Hepatocyte (in vitro differentiated cells): Measurements from ENCODE around the gene FLT4. TPM values are rescaled to one million over a fixed set of nuclear protein-coding genes. Genes with fewer than 3 reads are reported as not detected.

Experiments used
- DNase-seq: peaks from one replicate; pipeline ENCODE4 v3.0.0-alpha.2; 2016; ENCODE audit warnings: low spot score
- H2AFZ ChIP-seq: fragments of 200-600 bp; sonication (generic); 2 replicates; pipeline ENCODE4 v1.6.0; 2016; ENCODE audit warnings: antibody characterized with exemption, mild to moderate bottlenecking
- H3K27ac ChIP-seq: fragments of 200-600 bp; sonication (generic); 2 replicates; pipeline ENCODE4 v1.5.1; 2016; ENCODE audit warnings: mild to moderate bottlenecking
- H3K27me3 ChIP-seq: fragments of 200-600 bp; sonication (generic); 2 replicates; pipeline ENCODE4 v1.6.1; 2016
- H3K36me3 ChIP-seq: fragments of 200-600 bp; sonication (generic); replicated peaks from 2 replicates; pipeline ENCODE4 v1.5.1; 2016; ENCODE audit warnings: low read depth; ENCODE audit not compliant: insufficient read depth
- H3K4me1 ChIP-seq: fragments of 200-600 bp; sonication (generic); 2 replicates; pipeline ENCODE4 v1.5.1; 2016; ENCODE audit warnings: mild to moderate bottlenecking, moderate library complexity; ENCODE audit not compliant: insufficient read depth
- H3K4me2 ChIP-seq: fragments of 200-600 bp; sonication (generic); 2 replicates; pipeline ENCODE4 v1.6.0; 2016
- H3K4me3 ChIP-seq: fragments of 200-600 bp; sonication (generic); 2 replicates; pipeline ENCODE4 v1.5.1; 2016; ENCODE audit warnings: mild to moderate bottlenecking
- H3K79me2 ChIP-seq: fragments of 200-600 bp; sonication (generic); 2 replicates; pipeline ENCODE4 v1.6.0; 2017; ENCODE audit warnings: mild to moderate bottlenecking
- H3K9me2 ChIP-seq: fragments of 200-600 bp; sonication (generic); replicated peaks from 2 replicates; pipeline ENCODE4 v1.6.0; 2017; ENCODE audit warnings: mild to moderate bottlenecking; ENCODE audit not compliant: insufficient read depth
- H3K9me3 ChIP-seq: fragments of 200-600 bp; sonication (generic); 2 replicates; pipeline ENCODE4 v1.5.1; 2016; ENCODE audit warnings: low read depth, mild to moderate bottlenecking
- H4K20me1 ChIP-seq: fragments of 200-600 bp; sonication (generic); 2 replicates; pipeline ENCODE4 v1.6.0; 2016; ENCODE audit warnings: mild to moderate bottlenecking; ENCODE audit not compliant: insufficient read depth, poor library complexity, severe bottlenecking
- CTCF ChIP-seq: fragments of 200-600 bp; sonication (generic); IDR thresholded peaks from 2 replicates; pipeline ENCODE4 v1.5.1; 2016; ENCODE audit warnings: antibody characterized with exemption, mild to moderate bottlenecking; ENCODE audit not compliant: poor library complexity
- EZH2 ChIP-seq: fragments of 200-600 bp; sonication (generic); IDR thresholded peaks from 2 replicates; pipeline ENCODE4 v1.6.1; 2016; ENCODE audit warnings: antibody characterized with exemption, mild to moderate bottlenecking, borderline replicate concordance
- EZH2phosphoT487 ChIP-seq: fragments of 200-600 bp; sonication (generic); IDR thresholded peaks from one replicate; pipeline ENCODE4 v1.6.1; 2018; ENCODE audit warnings: antibody characterized with exemption, mild to moderate bottlenecking, low read depth, moderate library complexity; ENCODE audit not compliant: unreplicated experiment, severe bottlenecking
- WGBS: methylation state at CpG from one replicate; pipeline ENCODE4 v1.1.6; 2016; ENCODE audit warnings: low lambda C conversion rate; ENCODE audit errors: missing lambda C conversion rate; 5-methylcytosine and 5-hydroxymethylcytosine counted together
- polyA plus RNA-seq: library from polyadenylated mRNA; unstranded; fragments of >200 nt; fragmentation: Nextera tagmentation; extraction: Ambion mirVana; gene quantifications from 2 replicates; pipeline ENCODE4 v1.2.1, GENCODE V29; 2016
- total RNA-seq: library from RNA; depleted of rRNA; stranded (reverse); fragments of >200 nt; gene quantifications from 2 replicates; pipeline ENCODE4 v1.2.3, GENCODE V29; 2014

The FLT4 gene
- total and polyA plus RNA-seq, 2 experiments from 2014 or later, result 0.83 to 0.90 TPM

DNA sequence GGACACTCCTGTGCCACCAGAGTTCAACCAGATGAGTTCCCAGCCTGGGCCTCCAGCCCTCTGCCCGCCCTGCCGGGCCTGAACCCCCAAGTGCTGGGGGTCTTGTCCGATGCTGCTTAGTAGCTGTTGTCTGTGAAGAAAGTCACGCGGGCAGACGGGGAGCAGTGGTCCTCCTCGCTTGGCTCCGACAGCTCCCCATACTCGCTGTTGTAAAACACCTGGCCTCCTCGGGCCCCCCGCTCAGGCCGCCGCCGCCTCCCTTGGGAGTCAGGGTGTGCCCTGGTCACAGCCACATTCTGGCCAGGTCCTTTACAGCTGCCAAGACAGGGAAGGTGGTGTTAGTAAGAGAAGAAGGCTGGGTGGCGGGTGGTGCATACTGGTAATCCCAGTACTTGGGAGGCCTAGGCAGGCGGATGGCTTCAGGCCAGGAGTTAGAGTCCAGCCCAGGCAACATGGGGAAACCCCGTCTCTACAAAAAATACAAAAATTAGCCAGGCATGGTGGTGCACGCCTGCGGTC is 46.3 kb downstream of the FLT4 start:
- DNase-seq, result no peak
- WGBS, result 92% methylated on average over 19 of the region's 19 CpGs
- Histone ChIP-seq H3K79me2 (no peaks in the 10 kb centered on the region), H3K27ac (no peak overlapping the region), H3K36me3 (no peaks in the 10 kb centered on the region), H3K27me3 (no peaks in the 10 kb centered on the region), H3K9me2 (no peaks in the 10 kb centered on the region), H2AFZ (no peak overlapping the region), H3K4me2 (no peak overlapping the region), H3K4me3 (no peak overlapping the region), H4K20me1 (no peaks in the 10 kb centered on the region), H3K4me1 (no peaks in the 10 kb centered on the region), H3K9me3 (no peaks in the 10 kb centered on the region)
- TF ChIP-seq CTCF (no peak), EZH2phosphoT487 (no peak), EZH2 (no peak)

DNA sequence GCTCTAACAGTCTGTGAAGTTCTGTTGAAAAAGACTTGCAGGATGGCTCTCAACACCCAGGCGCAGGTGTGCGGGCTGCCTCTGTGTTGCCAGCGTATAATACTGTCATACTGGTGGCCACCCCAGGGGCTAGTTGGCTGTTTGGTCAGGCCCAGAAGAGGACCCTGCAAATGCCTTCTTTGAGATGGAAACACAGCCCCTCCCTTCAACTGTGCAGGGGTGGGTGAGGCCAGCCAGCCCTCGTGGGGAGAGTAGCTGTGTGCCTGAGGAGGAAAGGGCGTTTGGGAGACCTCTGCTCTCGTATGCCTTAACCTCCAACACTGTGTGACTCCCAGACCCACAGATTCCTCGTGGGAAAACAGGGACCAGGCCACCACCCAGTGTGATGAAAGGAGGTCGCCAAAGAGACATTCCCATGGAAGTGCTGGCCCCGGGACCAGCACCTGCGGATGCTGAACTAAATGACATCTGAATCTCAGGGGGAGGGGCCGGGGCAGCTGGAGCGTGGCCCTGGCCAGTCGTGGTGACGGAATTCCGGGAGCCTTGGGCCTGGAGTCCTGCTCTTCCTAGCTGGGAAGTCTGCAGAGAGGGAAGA is 46.8 kb downstream of the FLT4 start:
- no peak for TF ChIP-seq EZH2
- no peak for TF ChIP-seq CTCF
- no peak for TF ChIP-seq EZH2phosphoT487
- H2AFZ ChIP-seq, result no peak overlapping the region
- no peaks in the 10 kb centered on the region for H3K9me2 ChIP-seq
- no peaks in the 10 kb centered on the region for H3K79me2 ChIP-seq
- H3K4me2 ChIP-seq, result no peak overlapping the region
- 79% methylated on average over 15 of the region's 15 CpGs for WGBS
- no peaks in the 10 kb centered on the region for H3K9me3 ChIP-seq
- H3K36me3 ChIP-seq, result no peaks in the 10 kb centered on the region
- no peak overlapping the region for H3K27ac ChIP-seq
- no peak overlapping the region for H3K4me3 ChIP-seq
- no peak for DNase-seq
- no peaks in the 10 kb centered on the region for H3K27me3 ChIP-seq
- no peaks in the 10 kb centered on the region for H3K4me1 ChIP-seq
- no peaks in the 10 kb centered on the region for H4K20me1 ChIP-seq

DNA sequence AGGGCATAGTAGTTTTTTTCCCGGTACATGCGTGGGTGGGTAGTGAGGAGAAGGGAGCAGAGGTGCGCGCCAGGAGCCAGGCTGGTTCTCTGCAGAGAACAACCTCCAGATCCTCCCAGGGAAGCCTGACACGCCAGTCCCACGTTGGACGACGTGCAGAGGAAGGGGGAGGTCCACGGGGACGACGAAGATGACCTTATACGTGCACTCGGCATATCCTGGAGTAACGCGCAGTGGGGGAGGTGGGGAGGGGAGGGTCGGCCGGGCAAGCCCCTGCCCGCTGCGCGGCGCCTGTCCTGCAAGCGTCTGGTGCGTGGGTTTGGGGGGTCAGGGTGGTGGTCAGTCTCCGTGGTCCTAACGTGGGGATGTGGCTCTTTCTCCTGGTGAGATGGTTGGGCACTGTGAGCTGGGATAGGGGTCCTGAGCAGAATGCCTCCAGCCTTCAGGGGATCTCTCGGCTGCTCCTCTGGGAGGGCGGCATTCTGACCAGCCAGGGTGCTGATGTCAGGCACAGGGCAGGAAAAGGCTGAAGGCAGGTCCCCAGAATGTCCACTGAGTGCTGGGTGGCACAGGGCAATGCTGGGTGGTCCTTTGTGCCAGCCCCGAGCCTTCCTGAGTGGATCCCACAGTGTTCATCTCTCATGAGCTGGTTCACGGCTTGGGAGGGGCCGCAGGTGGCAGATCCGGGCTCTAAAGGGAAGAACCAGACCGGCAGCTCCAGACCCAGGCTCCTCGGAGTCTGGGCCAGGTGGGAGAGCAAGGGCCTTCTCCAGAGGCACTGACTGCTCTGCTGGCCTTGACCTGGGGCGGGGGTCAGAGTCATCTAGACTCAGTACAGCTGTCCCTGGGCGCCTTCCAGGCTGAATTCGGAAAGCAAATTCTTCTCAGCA is 47.6 kb downstream of the FLT4 start:
- WGBS, result 90% methylated on average over 36 of the region's 36 CpGs
- H3K4me2 ChIP-seq, result no peak overlapping the region
- H3K4me1 ChIP-seq, result no peaks in the 10 kb centered on the region
- H3K27ac ChIP-seq, result no peak overlapping the region
- no peaks in the 10 kb centered on the region for H4K20me1 ChIP-seq
- DNase-seq, result no peak
- H3K9me3 ChIP-seq, result no peaks in the 10 kb centered on the region
- H3K9me2 ChIP-seq, result no peaks in the 10 kb centered on the region
- H3K27me3 ChIP-seq, result no peaks in the 10 kb centered on the region
- H3K36me3 ChIP-seq, result no peaks in the 10 kb centered on the region
- no peak overlapping the region for H3K4me3 ChIP-seq
- no peak overlapping the region for H2AFZ ChIP-seq
- no peaks in the 10 kb centered on the region for H3K79me2 ChIP-seq
- TF ChIP-seq CTCF (no peak), EZH2phosphoT487 (no peak), EZH2 (no peak)
